ENCODE data around the gene HMCN2.
A peak's percentile ranks its signal among the peaks of the same experiment; 100 is the strongest.
"Not testable (repeated sequence)": the region's sequence is repeated elsewhere in the genome, so short reads cannot be mapped to it uniquely, and the experiment has no call there.

HMCN2 gene

DNA sequence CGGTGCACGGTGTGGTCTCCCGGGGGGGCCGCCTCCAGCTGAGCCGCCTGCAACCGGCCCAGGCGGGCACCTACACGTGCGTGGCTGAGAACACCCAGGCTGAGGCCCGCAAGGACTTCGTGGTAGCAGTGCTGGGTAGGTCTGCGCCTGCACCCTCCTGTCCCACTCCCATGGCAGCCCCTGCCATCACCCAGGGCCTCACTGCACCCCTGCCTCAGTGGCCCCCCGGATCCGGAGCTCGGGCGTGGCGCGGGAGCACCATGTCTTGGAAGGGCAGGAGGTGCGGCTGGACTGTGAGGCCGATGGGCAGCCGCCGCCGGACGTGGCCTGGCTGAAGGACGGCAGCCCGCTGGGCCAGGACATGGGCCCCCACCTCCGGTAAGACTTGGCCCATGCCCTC, 125.4 kb downstream of the HMCN2 start:
- in situ Hi-C loops (cut with HindIII; ENCODE audit: low pct_unique_long_range_greater_than_20kb, low sequenced_read_pairs) = no loop called here
- no peak for TF ChIP-seq JUND (IDR thresholded peaks at IDR 0.05; ENCODE audit: low read depth)
- no peak for DNase-seq (ENCODE audit: low read depth in 1 of 2, low spot score in 1 of 2)

GRCh38 chr9:130391866-130392265, 126.3 kb downstream of the HMCN2 start:
- no peak for TF ChIP-seq JUND (IDR thresholded peaks at IDR 0.05; ENCODE audit: low read depth)
- no peak for DNase-seq (ENCODE audit: low read depth in 1 of 2, low spot score in 1 of 2)
- in situ Hi-C loops (cut with HindIII; ENCODE audit: low pct_unique_long_range_greater_than_20kb, low sequenced_read_pairs) = no loop called here

GRCh38 chr9:130393681-130394071, 128.1 kb downstream of the HMCN2 start:
- in situ Hi-C loops (cut with HindIII; ENCODE audit: low pct_unique_long_range_greater_than_20kb, low sequenced_read_pairs) = no loop called here
- no peak for DNase-seq (ENCODE audit: low read depth in 1 of 2, low spot score in 1 of 2)
- no peak for TF ChIP-seq JUND (IDR thresholded peaks at IDR 0.05; ENCODE audit: low read depth)

DNA sequence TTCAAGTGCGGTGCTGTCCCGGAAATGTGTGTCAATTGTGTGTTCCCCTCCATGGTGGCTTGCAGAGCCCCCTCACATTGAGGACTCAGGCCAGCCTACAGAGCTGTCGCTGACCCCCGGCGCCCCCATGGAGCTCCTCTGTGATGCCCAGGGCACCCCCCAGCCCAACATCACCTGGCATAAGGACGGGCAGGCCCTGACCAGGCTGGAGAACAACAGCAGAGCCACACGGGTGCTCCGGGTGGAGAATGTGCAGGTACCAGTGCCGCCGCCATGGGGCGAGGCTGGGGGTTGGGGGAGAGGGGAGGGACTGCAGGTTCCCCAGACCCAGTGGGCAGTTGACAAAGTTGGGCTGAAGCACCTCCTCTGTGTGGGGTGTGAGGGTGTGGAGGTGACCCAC, 128.8 kb downstream of the HMCN2 start:
- DNase-seq (ENCODE audit: low read depth in 1 of 2, low spot score in 1 of 2) = no peak
- in situ Hi-C loops (cut with HindIII; ENCODE audit: low pct_unique_long_range_greater_than_20kb, low sequenced_read_pairs) = no loop called here
- TF ChIP-seq JUND (IDR thresholded peaks at IDR 0.05; ENCODE audit: low read depth) = no peak

DNA sequence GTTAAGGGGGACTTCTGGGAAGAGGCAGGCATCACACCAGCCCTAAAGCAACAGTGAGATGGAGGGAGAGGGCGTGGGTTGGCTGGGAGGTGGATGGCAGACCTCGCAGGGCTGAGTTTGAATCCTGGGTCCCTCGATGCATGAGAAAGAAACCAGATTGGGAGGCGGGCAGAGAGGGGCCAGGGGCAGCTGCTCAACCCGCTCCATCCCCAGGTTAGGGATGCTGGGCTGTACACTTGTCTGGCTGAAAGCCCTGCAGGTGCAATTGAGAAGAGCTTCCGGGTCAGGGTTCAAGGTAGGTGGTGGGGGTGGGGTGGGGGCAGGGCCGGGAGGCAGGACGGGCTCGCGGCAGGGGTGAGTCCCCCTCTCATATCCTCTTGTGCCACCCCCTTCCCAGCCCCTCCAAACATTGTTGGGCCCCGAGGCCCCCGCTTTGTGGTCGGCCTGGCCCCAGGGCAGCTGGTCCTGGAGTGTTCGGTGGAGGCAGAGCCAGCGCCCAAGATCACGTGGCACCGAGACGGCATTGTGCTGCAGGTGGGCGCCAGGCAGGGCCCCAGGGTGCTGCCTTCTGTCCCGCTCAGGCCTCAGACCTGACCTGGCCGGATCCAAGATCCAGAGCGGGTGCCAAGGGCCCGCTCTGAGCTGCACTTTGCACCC, 129.4 kb downstream of the HMCN2 start:
- DNase-seq (ENCODE audit: low read depth in 1 of 2, low spot score in 1 of 2) = no peak
- in situ Hi-C loops (cut with HindIII; ENCODE audit: low pct_unique_long_range_greater_than_20kb, low sequenced_read_pairs) = no loop called here
- TF ChIP-seq JUND (IDR thresholded peaks at IDR 0.05; ENCODE audit: low read depth) = no peak

DNA sequence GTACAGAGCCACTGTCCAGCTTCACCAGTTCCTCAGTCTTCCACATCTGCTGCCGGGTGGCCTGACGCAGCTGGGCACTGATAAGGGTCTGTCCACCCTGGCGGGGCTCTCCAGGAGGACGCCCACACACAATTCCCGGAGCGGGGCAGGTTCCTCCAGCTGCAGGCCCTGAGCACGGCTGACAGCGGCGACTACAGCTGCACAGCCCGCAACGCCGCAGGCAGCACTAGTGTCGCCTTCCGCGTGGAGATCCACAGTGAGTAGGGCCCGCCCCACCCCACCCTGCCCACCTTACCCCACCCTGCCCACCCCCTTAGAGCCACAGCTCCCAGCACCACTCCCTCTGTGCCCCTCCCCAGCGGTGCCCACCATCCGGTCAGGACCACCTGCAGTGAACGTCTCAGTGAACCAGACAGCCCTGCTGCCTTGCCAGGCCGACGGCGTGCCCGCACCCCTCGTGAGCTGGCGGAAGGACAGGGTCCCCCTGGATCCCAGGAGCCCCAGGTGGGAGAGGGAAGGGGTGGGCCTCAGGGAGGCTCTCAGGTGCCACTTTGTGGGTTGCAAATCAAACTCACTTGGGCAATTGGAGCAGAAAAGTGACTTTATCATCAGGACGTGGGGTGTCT, 130.4 kb downstream of the HMCN2 start:
- no peak for DNase-seq (ENCODE audit: low read depth in 1 of 2, low spot score in 1 of 2)
- in situ Hi-C loops (cut with HindIII; ENCODE audit: low pct_unique_long_range_greater_than_20kb, low sequenced_read_pairs) = no loop called here
- TF ChIP-seq JUND (IDR thresholded peaks at IDR 0.05; ENCODE audit: low read depth) = no peak

GRCh38 chr9:130396581-130396980, 131.0 kb downstream of the HMCN2 start:
- no peak for DNase-seq (ENCODE audit: low read depth in 1 of 2, low spot score in 1 of 2)
- TF ChIP-seq JUND (IDR thresholded peaks at IDR 0.05; ENCODE audit: low read depth) = no peak
- in situ Hi-C loops (cut with HindIII; ENCODE audit: low pct_unique_long_range_greater_than_20kb, low sequenced_read_pairs) = no loop called here

DNA sequence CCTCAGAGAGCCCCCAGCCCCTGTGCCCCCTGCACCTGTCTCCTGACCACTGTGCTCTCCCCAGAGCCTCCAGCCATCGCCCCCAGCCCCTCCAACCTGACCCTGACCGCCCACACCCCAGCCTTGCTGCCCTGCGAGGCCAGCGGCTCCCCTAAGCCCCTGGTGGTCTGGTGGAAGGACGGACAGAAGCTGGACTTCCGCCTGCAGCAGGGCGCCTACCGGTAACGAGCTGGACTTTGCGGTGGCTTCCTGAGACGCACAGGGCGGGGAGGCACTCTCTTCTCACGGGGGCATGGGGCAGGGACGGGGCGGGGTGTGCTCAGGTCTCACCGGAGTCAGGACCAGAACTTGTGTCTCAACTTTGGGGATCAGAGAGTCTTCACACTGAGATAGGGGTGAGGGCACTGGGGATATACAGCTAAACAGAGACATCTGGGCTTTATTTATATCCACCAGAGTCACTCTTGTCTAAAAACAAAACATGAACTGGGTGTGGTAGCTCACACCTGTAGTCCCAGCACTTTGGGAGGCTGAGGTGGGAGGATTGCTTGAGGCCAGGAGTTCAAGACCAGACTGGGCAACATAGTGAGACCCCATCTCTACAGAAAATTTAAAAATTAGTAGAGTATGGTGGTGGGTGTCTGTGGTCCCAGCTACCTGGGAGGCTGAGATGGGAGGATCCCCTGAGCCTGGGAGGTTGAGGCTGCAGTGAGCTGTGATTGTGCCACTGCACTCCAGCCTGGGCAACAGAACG, 133.1 kb downstream of the HMCN2 start:
- no peak for DNase-seq (ENCODE audit: low read depth in 1 of 2, low spot score in 1 of 2)
- no peak for TF ChIP-seq JUND (IDR thresholded peaks at IDR 0.05; ENCODE audit: low read depth)
- in situ Hi-C loops (cut with HindIII; ENCODE audit: low pct_unique_long_range_greater_than_20kb, low sequenced_read_pairs) = no loop called here

DNA sequence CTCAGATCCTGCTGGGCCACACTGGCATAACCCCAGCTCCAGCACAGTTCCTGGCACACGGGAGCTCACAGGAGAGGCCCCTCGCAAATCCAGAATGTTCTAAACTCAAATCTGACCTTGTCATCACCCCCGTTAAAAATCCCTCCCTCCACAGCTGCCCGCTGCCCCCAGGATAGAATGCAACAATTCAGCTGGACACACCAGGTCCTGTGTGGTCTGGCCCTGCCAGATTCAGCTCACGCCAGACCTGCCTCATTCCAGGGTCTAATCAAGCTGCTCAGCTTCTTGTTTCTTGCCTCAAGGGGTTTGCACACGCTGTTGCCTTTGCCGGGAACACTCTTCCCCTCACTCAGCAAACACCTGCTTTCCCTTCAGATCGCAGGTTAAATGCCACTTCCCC, 134.2 kb downstream of the HMCN2 start:
- no peak for TF ChIP-seq JUND (IDR thresholded peaks at IDR 0.05; ENCODE audit: low read depth)
- in situ Hi-C loops (cut with HindIII; ENCODE audit: low pct_unique_long_range_greater_than_20kb, low sequenced_read_pairs) = no loop called here
- peak in 1 of 2 experiments; percentile 54 for DNase-seq (ENCODE audit: low read depth in 1 of 2, low spot score in 1 of 2)

GRCh38 chr9:130400870-130401269, 135.3 kb downstream of the HMCN2 start:
- no peak for TF ChIP-seq JUND (IDR thresholded peaks at IDR 0.05; ENCODE audit: low read depth)
- no peak for DNase-seq (ENCODE audit: low read depth in 1 of 2, low spot score in 1 of 2)
- in situ Hi-C loops (cut with HindIII; ENCODE audit: low pct_unique_long_range_greater_than_20kb, low sequenced_read_pairs) = no loop called here

DNA sequence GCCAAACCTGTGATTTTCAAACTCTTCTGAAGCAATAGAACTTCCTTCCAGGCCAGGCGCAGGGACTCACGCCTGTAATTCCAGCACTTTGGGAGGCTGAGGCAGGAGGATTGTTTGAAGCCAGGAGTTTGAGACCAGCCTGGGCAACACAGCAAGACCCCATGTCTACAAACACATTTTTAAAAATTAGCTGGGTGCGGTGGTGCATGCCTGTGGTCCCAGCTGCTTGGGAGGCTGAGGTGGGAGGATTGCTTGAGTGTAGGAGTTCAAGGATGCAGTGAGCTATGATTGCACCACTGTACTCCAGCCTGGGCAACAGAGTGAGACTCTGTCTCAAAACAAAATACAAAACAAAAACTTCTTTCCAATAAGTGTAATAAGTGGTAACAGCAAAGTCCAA, 136.2 kb downstream of the HMCN2 start:
- DNase-seq (ENCODE audit: low read depth in 1 of 2, low spot score in 1 of 2) = not testable (repeated sequence)

DNA sequence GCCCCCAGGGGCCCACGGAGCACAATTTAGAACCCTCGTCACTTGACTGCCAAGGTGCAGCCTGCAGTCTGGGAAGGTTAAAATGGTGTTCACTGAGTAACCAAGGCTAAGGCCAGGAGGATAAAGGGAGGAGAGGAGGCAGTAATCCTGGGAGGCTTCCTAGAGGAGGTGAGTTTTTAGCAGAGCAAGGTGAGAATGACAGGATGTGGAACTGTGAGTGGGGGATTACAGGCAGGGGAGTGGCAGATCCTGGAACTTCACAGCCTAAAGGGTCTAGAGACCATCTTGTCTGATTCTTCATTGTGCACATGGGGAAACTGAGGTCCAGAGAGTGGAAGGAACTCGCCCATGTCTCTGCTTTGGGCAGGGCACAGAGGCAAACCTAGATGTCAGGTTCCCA, 136.7 kb downstream of the HMCN2 start:
- in situ Hi-C loops (cut with HindIII; ENCODE audit: low pct_unique_long_range_greater_than_20kb, low sequenced_read_pairs) = no loop called here
- TF ChIP-seq JUND (IDR thresholded peaks at IDR 0.05; ENCODE audit: low read depth) = no peak

More for the DNA sequence above, 136.2 kb downstream of the HMCN2 start:
- in situ Hi-C loops (cut with HindIII; ENCODE audit: low pct_unique_long_range_greater_than_20kb, low sequenced_read_pairs) = not testable (repeated sequence)

More for the DNA sequence above, 136.7 kb downstream of the HMCN2 start:
- DNase-seq (ENCODE audit: low read depth in 1 of 2, low spot score in 1 of 2) = no peak

Measured in T47D (cell line).